Ishikawa (cell line): Measurements from ENCODE around the gene LAPTM5.

ENCODE experiments used
- CEBPB ChIP-seq: IDR thresholded peaks from 2 replicates; pipeline ENCODE4 v1.6.1; 2012
- CREB1 ChIP-seq: IDR thresholded peaks from 2 replicates; pipeline ENCODE4 v1.6.1; 2012; ENCODE audit warnings: low read depth
- EP300 ChIP-seq: IDR thresholded peaks from 2 replicates; pipeline ENCODE4 v1.6.1; 2012; ENCODE audit warnings: borderline replicate concordance
- NFIC ChIP-seq: IDR thresholded peaks from 2 replicates; pipeline ENCODE4 v1.6.1; 2012
- TAF1 ChIP-seq: IDR thresholded peaks from 2 replicates; pipeline ENCODE4 v1.6.1; 2012; ENCODE audit warnings: low read depth, mild to moderate bottlenecking
- TCF12 ChIP-seq: IDR thresholded peaks from 2 replicates; pipeline ENCODE4 v1.6.1; 2012; ENCODE audit warnings: low read depth
- YY1 ChIP-seq: IDR thresholded peaks from 2 replicates; pipeline ENCODE4 v1.6.1; 2012; ENCODE audit warnings: low read depth
- TF ChIP-seq, protein P1 (sequence below): IDR thresholded peaks from 2 replicates; pipeline ENCODE4 v1.6.1; 2012; ENCODE audit warnings: low read depth, mild to moderate bottlenecking
- TF ChIP-seq, protein P2 (sequence below): IDR thresholded peaks from 2 replicates; pipeline ENCODE4 v1.6.1; 2012
- TF ChIP-seq, protein P3 (sequence below): IDR thresholded peaks from 2 replicates; pipeline ENCODE4 v1.6.1; 2012

DNA sequence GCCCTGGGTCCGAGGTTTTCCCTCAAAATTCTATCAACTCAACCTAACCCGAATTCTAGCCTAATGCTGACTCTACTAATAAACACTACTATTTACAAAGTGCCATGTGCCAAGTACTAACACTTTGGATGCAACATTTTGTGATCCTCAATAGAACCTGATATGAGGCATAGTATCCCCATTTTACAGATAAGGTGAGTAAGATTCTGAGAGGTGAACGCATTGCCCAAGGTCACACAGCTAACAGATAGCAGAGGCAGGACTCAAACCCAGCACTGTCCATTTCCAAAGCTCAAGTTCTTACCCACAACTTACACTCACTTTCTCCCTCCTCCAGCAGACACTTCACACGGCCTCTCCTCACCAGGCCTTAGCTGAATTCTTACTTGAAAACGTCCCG is 46.0 kb upstream of the LAPTM5 start:
- TF ChIP-seq TAF1 (no peak), NFIC (no peak), TCF12 (no peak), CREB1 (no peak), YY1 (no peak), EP300 (no peak), CEBPB (no peak)
- TF ChIP-seq, protein P1, sequence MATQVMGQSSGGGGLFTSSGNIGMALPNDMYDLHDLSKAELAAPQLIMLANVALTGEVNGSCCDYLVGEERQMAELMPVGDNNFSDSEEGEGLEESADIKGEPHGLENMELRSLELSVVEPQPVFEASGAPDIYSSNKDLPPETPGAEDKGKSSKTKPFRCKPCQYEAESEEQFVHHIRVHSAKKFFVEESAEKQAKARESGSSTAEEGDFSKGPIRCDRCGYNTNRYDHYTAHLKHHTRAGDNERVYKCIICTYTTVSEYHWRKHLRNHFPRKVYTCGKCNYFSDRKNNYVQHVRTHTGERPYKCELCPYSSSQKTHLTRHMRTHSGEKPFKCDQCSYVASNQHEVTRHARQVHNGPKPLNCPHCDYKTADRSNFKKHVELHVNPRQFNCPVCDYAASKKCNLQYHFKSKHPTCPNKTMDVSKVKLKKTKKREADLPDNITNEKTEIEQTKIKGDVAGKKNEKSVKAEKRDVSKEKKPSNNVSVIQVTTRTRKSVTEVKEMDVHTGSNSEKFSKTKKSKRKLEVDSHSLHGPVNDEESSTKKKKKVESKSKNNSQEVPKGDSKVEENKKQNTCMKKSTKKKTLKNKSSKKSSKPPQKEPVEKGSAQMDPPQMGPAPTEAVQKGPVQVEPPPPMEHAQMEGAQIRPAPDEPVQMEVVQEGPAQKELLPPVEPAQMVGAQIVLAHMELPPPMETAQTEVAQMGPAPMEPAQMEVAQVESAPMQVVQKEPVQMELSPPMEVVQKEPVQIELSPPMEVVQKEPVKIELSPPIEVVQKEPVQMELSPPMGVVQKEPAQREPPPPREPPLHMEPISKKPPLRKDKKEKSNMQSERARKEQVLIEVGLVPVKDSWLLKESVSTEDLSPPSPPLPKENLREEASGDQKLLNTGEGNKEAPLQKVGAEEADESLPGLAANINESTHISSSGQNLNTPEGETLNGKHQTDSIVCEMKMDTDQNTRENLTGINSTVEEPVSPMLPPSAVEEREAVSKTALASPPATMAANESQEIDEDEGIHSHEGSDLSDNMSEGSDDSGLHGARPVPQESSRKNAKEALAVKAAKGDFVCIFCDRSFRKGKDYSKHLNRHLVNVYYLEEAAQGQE, result no peak
- TF ChIP-seq, protein P2, sequence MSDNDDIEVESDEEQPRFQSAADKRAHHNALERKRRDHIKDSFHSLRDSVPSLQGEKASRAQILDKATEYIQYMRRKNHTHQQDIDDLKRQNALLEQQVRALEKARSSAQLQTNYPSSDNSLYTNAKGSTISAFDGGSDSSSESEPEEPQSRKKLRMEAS, result no peak
- TF ChIP-seq, protein P3, sequence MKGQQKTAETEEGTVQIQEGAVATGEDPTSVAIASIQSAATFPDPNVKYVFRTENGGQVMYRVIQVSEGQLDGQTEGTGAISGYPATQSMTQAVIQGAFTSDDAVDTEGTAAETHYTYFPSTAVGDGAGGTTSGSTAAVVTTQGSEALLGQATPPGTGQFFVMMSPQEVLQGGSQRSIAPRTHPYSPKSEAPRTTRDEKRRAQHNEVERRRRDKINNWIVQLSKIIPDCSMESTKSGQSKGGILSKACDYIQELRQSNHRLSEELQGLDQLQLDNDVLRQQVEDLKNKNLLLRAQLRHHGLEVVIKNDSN, result no peak
